ENCODE measurements around the gene KBTBD3.
A peak's percentile ranks its signal among the peaks of the same experiment; 100 is the strongest.

Gene KBTBD3

GRCh38 chr11:106031202-106031810 lies 45.8 kb downstream of the KBTBD3 start:
- H3K4me3 ChIP-seq (ENCODE audit: insufficient read depth, low read depth, low read length, poor library complexity, severe bottlenecking), result no peak overlapping the region
- no peaks in the 10 kb centered on the region for H3K27me3 ChIP-seq (replicated peaks; ENCODE audit: control insufficient read depth, insufficient read depth, low read length, poor library complexity, severe bottlenecking)
- H3K4me1 ChIP-seq (ENCODE audit: control insufficient read depth, insufficient read depth, low read length, poor library complexity, severe bottlenecking), result no peaks in the 10 kb centered on the region
- H3K36me3 ChIP-seq (ENCODE audit: control insufficient read depth, insufficient read depth, low read length), result no peaks in the 10 kb centered on the region
- H3K9me3 ChIP-seq (ENCODE audit: control insufficient read depth, low read length), result no peaks in the 10 kb centered on the region
- no peak for DNase-seq
- H3K27ac ChIP-seq (ENCODE audit: insufficient read depth, low read length, poor library complexity, severe bottlenecking), result no peak overlapping the region

- no peaks in the 10 kb centered on the region for H3K27me3 ChIP-seq (replicated peaks; ENCODE audit: control insufficient read depth, insufficient read depth, low read length, poor library complexity, severe bottlenecking)
- no peaks in the 10 kb centered on the region for H3K9me3 ChIP-seq (ENCODE audit: control insufficient read depth, low read length)
- H3K4me1 ChIP-seq (ENCODE audit: control insufficient read depth, insufficient read depth, low read length, poor library complexity, severe bottlenecking), result no peaks in the 10 kb centered on the region
- H3K36me3 ChIP-seq (ENCODE audit: control insufficient read depth, insufficient read depth, low read length), result no peaks in the 10 kb centered on the region
- DNase-seq, result no peak
- no peak overlapping the region for H3K27ac ChIP-seq (ENCODE audit: insufficient read depth, low read length, poor library complexity, severe bottlenecking)
- no peak overlapping the region for H3K4me3 ChIP-seq (ENCODE audit: insufficient read depth, low read depth, low read length, poor library complexity, severe bottlenecking)
These were observed 46.5 kb downstream of the KBTBD3 start for GRCh38 chr11:106030609-106031008.

GRCh38 chr11:106022795-106023275 lies 54.3 kb downstream of the KBTBD3 start:
- no peak for DNase-seq
- Histone ChIP-seq H3K4me1 (ENCODE audit: control insufficient read depth, insufficient read depth, low read length, poor library complexity, severe bottlenecking) (peaks cover 6% of the 10 kb centered on the region), H3K9me3 (ENCODE audit: control insufficient read depth, low read length) (no peaks in the 10 kb centered on the region), H3K36me3 (ENCODE audit: control insufficient read depth, insufficient read depth, low read length) (no peaks in the 10 kb centered on the region), H3K4me3 (ENCODE audit: insufficient read depth, low read depth, low read length, poor library complexity, severe bottlenecking) (peak overlapping the region; percentile 85), H3K27me3 (replicated peaks; ENCODE audit: control insufficient read depth, insufficient read depth, low read length, poor library complexity, severe bottlenecking) (no peaks in the 10 kb centered on the region), H3K27ac (ENCODE audit: insufficient read depth, low read length, poor library complexity, severe bottlenecking) (no peak overlapping the region)

- no peaks in the 10 kb centered on the region for H3K36me3 ChIP-seq (ENCODE audit: control insufficient read depth, insufficient read depth, low read length)
- no peaks in the 10 kb centered on the region for H3K9me3 ChIP-seq (ENCODE audit: control insufficient read depth, low read length)
- no peaks in the 10 kb centered on the region for H3K27me3 ChIP-seq (replicated peaks; ENCODE audit: control insufficient read depth, insufficient read depth, low read length, poor library complexity, severe bottlenecking)
- H3K4me3 ChIP-seq (ENCODE audit: insufficient read depth, low read depth, low read length, poor library complexity, severe bottlenecking), result peak within 1 kb of the TSS; percentile 85
- peak; percentile 87 to 97 (median 95) for DNase-seq
- H3K4me1 ChIP-seq (ENCODE audit: control insufficient read depth, insufficient read depth, low read length, poor library complexity, severe bottlenecking), result peaks cover 6% of the 10 kb centered on the region
- H3K27ac ChIP-seq (ENCODE audit: insufficient read depth, low read length, poor library complexity, severe bottlenecking), result peak within 1 kb of the TSS; percentile 62
These were observed 55.0 kb downstream of the KBTBD3 start, which contains the start of gene MSANTD4 for GRCh38 chr11:106021967-106022794. Gene MSANTD4 (minus strand): TSS chr11:106022240. CDS start chr11:106010917, 11,323 bp downstream.

- no peaks in the 10 kb centered on the region for H3K9me3 ChIP-seq (ENCODE audit: control insufficient read depth, low read length)
- peak overlapping the region; percentile 85 for H3K4me3 ChIP-seq (ENCODE audit: insufficient read depth, low read depth, low read length, poor library complexity, severe bottlenecking)
- no peaks in the 10 kb centered on the region for H3K27me3 ChIP-seq (replicated peaks; ENCODE audit: control insufficient read depth, insufficient read depth, low read length, poor library complexity, severe bottlenecking)
- H3K27ac ChIP-seq (ENCODE audit: insufficient read depth, low read length, poor library complexity, severe bottlenecking), result peak overlapping the region; percentile 62
- no peaks in the 10 kb centered on the region for H3K36me3 ChIP-seq (ENCODE audit: control insufficient read depth, insufficient read depth, low read length)
- DNase-seq, result no peak
- peaks cover 6% of the 10 kb centered on the region for H3K4me1 ChIP-seq (ENCODE audit: control insufficient read depth, insufficient read depth, low read length, poor library complexity, severe bottlenecking)
These were observed 55.8 kb downstream of the KBTBD3 start for GRCh38 chr11:106021181-106021966.

- Histone ChIP-seq H3K27me3 (replicated peaks; ENCODE audit: control insufficient read depth, insufficient read depth, low read length, poor library complexity, severe bottlenecking) (no peaks in the 10 kb centered on the region), H3K27ac (ENCODE audit: insufficient read depth, low read length, poor library complexity, severe bottlenecking) (no peak overlapping the region), H3K36me3 (ENCODE audit: control insufficient read depth, insufficient read depth, low read length) (peaks cover 4% of the 10 kb centered on the region), H3K9me3 (ENCODE audit: control insufficient read depth, low read length) (no peaks in the 10 kb centered on the region), H3K4me1 (ENCODE audit: control insufficient read depth, insufficient read depth, low read length, poor library complexity, severe bottlenecking) (peaks cover 6% of the 10 kb centered on the region), H3K4me3 (ENCODE audit: insufficient read depth, low read depth, low read length, poor library complexity, severe bottlenecking) (no peak overlapping the region)
- no peak for DNase-seq
These were observed 60.1 kb downstream of the KBTBD3 start for GRCh38 chr11:106017093-106017492.

GRCh38 chr11:106015066-106015465 lies 62.1 kb downstream of the KBTBD3 start:
- Histone ChIP-seq H3K9me3 (ENCODE audit: control insufficient read depth, low read length) (no peaks in the 10 kb centered on the region), H3K4me1 (ENCODE audit: control insufficient read depth, insufficient read depth, low read length, poor library complexity, severe bottlenecking) (no peaks in the 10 kb centered on the region), H3K27ac (ENCODE audit: insufficient read depth, low read length, poor library complexity, severe bottlenecking) (no peak overlapping the region), H3K27me3 (replicated peaks; ENCODE audit: control insufficient read depth, insufficient read depth, low read length, poor library complexity, severe bottlenecking) (no peaks in the 10 kb centered on the region), H3K36me3 (ENCODE audit: control insufficient read depth, insufficient read depth, low read length) (peaks cover 10% of the 10 kb centered on the region), H3K4me3 (ENCODE audit: insufficient read depth, low read depth, low read length, poor library complexity, severe bottlenecking) (no peak overlapping the region)
- DNase-seq, result no peak

GRCh38 chr11:106014620-106015019 lies 62.5 kb downstream of the KBTBD3 start:
- H3K36me3 ChIP-seq (ENCODE audit: control insufficient read depth, insufficient read depth, low read length), result peaks cover 15% of the 10 kb centered on the region
- H3K4me3 ChIP-seq (ENCODE audit: insufficient read depth, low read depth, low read length, poor library complexity, severe bottlenecking), result no peak overlapping the region
- no peaks in the 10 kb centered on the region for H3K4me1 ChIP-seq (ENCODE audit: control insufficient read depth, insufficient read depth, low read length, poor library complexity, severe bottlenecking)
- DNase-seq, result no peak
- no peaks in the 10 kb centered on the region for H3K9me3 ChIP-seq (ENCODE audit: control insufficient read depth, low read length)
- H3K27me3 ChIP-seq (replicated peaks; ENCODE audit: control insufficient read depth, insufficient read depth, low read length, poor library complexity, severe bottlenecking), result no peaks in the 10 kb centered on the region
- no peak overlapping the region for H3K27ac ChIP-seq (ENCODE audit: insufficient read depth, low read length, poor library complexity, severe bottlenecking)

GRCh38 chr11:106014035-106014434 lies 63.1 kb downstream of the KBTBD3 start:
- Histone ChIP-seq H3K27ac (ENCODE audit: insufficient read depth, low read length, poor library complexity, severe bottlenecking) (no peak overlapping the region), H3K36me3 (ENCODE audit: control insufficient read depth, insufficient read depth, low read length) (peaks cover 20% of the 10 kb centered on the region), H3K27me3 (replicated peaks; ENCODE audit: control insufficient read depth, insufficient read depth, low read length, poor library complexity, severe bottlenecking) (no peaks in the 10 kb centered on the region), H3K9me3 (ENCODE audit: control insufficient read depth, low read length) (no peaks in the 10 kb centered on the region), H3K4me3 (ENCODE audit: insufficient read depth, low read depth, low read length, poor library complexity, severe bottlenecking) (no peak overlapping the region), H3K4me1 (ENCODE audit: control insufficient read depth, insufficient read depth, low read length, poor library complexity, severe bottlenecking) (no peaks in the 10 kb centered on the region)
- DNase-seq, result no peak

Measured in effector memory CD4-positive, alpha-beta T cell (primary cell).